CD4-positive, alpha-beta T cell treated with Interleukin-4 for 1 hour (primary cell): ENCODE data around the gene ECE2.

Experiments used
- DNase-seq, 2 donors: peaks; one replicate each; pipeline ENCODE4 v3.0.0-alpha.2; 2020 to 2022

The ECE2 gene

DNA sequence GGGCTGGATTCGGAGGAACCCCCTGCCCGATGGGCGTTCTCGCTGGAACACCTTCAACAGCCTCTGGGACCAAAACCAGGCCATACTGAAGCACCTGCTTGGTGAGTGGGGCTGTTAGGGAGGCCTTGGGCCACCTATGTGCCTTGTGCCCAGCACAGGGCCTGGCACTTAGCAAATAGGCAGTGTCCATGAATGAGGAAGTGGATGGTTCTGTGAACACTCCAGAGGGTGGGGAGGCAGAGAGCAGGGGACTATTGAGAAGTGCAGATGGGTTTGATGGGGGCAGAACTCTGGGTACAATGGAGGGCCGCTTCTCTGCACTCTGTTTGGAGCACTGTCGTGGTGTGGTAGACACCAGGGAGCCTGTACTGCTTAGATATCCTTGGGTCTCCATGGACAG is 1.5 kb downstream of the ECE2 start:
- DNase-seq = no peak

DNA sequence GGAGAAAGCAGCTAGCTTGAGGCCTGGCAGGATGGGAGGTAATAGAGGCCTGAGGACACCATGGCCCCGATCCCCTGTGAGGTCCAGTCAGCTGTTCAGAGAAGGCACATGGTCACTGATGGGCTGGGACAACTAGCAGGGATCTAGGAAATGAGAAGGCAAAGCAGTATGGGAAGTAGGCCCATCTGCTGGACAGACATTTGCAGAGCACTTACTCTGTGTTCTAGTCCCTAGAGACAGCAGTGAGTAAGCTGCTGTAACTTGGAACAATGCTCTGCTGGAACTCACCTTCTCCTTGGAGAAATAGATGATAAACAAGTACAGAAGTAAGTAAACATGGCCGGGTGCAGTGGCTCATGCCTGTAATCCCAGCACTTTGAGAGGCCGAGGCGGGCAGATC is 7.1 kb downstream of the ECE2 start:
- DNase-seq = no peak

DNA sequence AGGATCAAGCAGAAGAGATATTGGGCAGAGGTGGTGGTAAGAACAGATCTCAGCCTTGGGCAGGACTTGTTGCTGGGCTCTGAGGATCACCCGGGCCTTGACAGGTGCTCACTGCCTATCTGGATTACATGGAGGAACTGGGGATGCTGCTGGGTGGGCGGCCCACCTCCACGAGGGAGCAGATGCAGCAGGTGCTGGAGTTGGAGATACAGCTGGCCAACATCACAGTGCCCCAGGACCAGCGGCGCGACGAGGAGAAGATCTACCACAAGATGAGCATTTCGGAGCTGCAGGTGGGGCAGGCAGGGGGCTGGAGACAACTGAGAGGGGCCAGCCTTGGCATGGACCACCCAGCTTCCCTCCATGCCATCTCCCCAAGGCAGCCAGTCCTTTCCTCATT is 7.9 kb downstream of the ECE2 start:
- DNase-seq = no peak

DNA sequence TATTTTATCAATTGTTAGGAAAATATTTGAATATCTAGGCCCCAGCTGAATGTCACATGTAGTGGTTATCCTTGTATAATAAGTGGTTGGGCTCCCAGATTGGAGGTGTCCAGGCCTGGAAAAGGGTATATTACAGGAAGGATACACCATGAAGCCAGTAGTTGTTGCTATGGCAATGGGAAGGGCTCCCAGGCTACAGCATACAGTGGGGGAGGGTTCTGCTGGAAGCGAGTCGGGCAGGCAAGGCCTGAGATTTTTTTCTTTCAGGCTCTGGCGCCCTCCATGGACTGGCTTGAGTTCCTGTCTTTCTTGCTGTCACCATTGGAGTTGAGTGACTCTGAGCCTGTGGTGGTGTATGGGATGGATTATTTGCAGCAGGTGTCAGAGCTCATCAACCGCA is 8.9 kb downstream of the ECE2 start:
- DNase-seq = no peak

DNA sequence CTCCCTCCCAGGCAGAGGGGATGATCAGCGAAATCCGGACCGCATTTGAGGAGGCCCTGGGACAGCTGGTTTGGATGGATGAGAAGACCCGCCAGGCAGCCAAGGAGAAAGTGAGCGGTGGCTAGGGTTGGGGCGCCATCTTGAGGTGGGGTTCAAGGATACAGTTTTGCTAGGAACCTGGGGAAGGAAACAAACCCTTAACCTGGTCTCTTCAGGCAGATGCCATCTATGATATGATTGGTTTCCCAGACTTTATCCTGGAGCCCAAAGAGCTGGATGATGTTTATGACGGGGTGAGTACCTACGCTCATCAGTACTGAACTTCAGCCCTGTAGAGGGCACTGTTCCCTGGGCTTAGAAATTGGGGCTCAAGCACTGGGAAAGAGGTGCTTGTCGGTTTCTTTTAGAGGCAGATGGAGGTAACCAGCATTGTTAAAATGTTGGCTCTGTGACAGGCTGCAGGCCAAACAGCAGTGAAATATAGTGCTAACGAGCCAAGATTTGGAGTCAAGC is 13.7 kb downstream of the ECE2 start:
- DNase-seq = peak; percentile 49 to 59

DNA sequence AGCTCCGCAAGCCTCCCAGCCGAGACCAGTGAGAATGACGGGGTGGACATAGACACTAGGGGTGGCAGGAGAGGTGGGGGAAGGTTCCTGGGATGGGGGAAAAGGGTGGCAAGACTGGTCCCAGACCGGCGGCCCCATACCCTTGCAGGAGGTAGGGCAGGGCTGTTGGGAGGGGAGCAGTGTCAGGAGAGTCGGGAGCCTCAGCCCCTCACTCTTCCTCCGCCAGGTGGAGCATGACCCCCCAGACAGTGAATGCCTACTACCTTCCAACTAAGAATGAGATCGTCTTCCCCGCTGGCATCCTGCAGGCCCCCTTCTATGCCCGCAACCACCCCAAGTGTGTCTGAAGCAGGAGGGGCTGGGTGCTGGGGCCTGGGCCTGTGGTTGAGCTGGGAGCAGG is 14.5 kb downstream of the ECE2 start:
- no peak for DNase-seq

DNA sequence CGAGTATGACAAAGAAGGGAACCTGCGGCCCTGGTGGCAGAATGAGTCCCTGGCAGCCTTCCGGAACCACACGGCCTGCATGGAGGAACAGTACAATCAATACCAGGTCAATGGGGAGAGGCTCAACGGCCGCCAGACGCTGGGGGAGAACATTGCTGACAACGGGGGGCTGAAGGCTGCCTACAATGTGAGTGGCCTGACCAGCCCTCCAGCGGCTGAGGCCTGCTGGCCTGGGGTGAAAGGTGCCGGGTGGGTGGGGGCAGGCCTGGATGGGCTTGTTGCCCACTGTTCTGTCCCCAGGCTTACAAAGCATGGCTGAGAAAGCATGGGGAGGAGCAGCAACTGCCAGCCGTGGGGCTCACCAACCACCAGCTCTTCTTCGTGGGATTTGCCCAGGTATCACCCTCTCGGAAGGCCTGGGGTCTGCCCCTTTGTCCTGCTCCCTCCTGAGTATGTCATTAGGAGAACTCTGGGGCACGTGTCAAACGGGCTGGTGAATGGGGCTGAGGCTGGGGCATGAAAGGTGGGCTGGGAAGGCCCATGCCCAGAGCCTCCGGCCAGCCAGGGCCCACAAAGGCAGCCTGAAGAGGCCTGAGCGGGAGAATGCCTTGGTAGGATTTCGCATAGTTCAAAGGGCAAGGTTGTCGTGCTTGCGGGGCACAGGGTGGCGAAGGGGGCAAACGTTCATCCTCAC is 15.4 kb downstream of the ECE2 start:
- DNase-seq = no peak

DNA sequence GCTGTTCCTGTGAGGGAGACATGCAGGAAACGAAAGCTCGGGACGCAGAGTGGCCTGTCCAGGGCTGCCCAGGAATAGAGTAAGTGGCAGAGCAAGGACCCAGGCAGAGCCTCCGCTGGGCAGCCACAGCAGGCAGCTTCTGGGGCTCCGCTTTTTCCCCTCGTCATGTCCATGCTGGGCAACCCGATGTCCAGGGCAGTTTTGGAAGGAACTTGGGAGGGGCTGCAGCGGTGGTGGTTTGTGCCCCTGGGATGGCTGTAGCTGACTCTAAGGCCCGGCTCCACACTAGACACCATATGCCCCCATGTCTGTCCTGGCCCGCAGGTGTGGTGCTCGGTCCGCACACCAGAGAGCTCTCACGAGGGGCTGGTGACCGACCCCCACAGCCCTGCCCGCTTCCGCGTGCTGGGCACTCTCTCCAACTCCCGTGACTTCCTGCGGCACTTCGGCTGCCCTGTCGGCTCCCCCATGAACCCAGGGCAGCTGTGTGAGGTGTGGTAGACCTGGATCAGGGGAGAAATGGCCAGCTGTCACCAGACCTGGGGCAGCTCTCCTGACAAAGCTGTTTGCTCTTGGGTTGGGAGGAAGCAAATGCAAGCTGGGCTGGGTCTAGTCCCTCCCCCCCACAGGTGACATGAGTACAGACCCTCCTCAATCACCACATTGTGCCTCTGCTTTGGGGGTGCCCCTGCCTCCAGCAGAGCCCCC is 16.1 kb downstream of the ECE2 start:
- no peak for DNase-seq

DNA sequence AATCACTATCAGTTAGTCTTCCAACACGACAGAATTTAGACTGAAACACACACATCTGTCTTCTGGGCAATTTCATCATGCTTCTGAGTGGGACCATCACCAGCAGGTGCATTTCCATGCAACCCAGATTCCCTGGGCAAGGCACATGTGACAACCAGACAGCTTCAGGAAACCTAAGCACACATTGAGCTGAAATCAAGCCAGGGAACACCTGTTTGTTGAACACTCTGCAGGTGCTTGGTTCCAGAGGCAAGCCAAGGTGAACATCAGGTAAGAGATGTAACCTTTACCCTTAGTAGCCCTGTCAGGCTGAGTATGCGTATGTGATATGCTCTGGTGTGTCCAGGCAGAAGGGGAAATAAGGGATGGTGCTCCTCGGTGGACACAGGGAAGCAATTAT is 19.9 kb downstream of the ECE2 start:
- DNase-seq = no peak

DNA sequence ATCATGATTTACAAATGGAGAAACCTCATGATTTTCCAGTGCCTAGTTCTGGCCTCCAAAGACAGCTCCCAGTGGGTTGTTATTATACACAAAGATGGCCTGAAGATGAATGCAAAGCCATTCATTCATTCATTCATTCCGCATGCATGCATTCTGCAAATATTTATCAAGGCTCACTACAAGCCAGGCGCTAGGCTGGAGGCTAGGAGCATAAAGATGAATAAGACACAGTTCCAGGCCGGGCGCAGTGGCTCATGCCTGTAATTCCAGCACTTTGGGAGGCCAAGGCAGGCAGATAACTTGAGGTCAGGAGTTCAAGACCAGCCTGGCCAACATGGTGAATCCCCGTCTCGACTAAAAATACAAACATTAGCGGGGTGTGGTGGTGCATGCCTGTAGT is 20.8 kb downstream of the ECE2 start:
- no peak for DNase-seq

DNA sequence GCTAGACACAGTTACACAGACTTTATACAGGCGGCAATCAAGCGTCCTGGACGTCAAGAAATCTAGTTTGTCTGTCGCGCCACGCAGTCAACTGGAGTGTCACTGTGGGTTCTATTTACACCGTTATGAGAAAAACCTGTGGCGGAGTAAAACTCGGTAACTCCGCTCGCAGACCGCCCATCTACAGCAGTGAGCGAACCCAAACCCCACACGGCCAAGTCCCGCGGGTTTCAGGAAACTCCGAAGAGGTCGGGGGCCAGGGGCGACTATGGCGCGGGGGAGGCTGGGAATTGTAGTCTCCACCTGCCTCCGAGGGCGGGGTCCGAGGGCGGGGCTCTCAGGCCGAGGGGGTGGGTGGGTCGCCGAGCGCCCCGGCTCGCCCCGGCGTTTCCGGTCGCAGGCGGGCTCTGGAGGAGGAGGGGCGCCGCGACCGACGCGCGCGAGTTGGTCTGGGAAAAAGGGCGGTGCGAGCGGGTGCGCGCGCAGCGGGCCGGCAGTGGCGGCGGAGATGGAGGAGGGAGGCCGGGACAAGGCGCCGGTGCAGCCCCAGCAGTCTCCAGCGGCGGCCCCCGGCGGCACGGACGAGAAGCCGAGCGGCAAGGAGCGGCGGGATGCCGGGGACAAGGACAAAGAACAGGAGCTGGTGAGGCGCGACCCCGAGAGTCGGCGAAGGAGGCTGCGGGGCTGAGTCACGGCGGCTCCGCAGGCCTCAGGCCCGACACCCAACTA is 23.1 kb downstream of the ECE2 start, which contains the start of gene PSMD2:
TSS of gene PSMD2 (plus strand) at position 483 of the 729 bp plus-strand sequence. CDS start at position 509, 26 bp downstream.
- DNase-seq = peak; percentile 97 to 99

DNA sequence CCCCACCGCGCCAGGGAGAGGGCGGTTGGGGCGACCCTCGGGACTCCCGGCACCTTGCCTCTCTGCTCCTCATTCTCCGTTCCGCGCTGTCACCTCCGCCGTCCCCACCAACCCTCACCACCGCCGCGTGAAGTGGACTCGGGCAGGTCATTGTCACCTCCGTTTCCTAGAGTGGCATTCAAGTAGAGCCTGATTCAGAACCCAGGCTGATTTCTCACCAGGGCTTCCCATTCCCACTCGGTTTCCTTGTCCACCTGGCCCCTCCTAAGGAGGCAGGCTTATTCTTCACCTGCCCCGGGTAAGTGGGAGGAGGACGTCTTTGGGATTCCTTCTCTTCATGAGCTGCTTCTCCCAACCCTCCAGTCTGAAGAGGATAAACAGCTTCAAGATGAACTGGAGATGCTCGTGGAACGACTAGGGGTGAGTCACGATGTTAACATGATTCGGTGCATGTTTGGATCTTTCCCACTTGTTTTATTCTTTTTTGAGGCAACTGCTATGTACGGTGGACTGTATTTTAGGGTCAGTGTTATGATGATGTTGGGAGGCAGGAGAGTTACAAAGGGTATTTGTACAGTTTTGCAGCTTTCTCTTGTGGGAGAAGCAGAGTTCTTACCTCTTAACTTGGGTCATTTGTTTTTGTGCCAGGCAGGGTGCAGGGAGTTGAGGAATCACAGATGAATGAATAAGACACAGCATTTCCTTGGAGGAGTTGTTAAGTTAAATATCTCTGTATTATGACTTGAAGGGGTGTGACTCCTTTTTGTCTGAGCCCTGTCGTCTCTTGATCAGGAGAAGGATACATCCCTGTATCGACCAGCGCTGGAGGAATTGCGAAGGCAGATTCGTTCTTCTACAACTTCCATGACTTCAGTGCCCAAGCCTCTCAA is 23.9 kb downstream of the ECE2 start:
- no peak for DNase-seq

DNA sequence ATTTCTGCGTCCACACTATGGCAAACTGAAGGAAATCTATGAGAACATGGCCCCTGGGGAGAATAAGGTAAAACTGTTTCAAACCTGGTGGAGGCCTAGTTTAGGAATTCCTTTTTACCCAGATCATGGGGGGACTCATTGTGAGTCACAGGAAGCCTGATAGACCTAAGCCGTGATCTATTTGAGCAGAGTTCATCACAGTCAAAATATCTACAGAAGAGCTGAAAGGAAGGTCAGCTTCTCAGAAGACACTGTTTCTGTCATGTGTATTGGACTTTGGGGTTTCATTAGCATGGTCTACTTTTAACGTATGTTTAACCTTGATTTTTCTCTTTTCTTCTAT is 24.5 kb downstream of the ECE2 start:
- no peak for DNase-seq

DNA sequence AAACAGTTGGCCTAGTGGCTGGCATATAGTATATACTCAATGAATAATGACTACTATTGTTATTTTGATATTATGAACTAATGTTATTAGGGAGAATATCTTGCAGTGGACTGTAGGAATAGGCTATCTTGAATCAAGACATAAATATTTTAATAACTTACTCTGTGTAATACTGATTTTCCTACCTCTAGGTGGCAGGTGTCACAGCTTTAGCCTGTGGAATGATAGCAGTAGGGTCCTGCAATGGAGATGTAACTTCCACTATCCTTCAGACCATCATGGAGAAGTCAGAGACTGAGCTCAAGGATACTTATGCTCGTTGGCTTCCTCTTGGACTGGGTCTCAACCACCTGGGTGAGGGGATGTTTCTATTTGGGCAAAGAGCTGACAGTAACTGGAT is 29.8 kb downstream of the ECE2 start:
- no peak for DNase-seq

DNA sequence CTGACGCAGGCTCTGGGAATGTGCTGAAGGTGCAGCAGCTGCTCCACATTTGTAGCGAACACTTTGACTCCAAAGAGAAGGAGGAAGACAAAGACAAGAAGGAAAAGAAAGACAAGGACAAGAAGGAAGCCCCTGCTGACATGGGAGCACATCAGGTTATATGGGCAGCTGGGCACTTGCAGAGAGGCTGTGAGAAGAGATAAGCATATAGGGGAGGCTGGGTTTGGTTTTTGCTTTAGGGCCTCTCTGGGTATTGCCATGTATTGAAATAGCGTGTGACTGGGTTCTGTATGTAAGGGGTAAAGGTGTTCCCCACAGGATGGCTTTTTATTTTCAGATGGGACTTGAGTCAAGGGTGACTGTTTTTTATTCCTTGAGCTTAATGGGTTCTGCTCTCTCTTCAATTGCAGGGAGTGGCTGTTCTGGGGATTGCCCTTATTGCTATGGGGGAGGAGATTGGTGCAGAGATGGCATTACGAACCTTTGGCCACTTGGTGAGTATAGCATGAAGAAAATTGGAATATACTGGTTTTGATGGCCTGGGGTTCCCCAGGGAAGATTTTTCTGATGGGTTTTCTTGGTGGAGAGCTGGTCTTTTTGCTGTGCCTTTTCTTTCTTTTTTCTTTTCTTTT is 30.6 kb downstream of the ECE2 start:
- DNase-seq = no peak

DNA sequence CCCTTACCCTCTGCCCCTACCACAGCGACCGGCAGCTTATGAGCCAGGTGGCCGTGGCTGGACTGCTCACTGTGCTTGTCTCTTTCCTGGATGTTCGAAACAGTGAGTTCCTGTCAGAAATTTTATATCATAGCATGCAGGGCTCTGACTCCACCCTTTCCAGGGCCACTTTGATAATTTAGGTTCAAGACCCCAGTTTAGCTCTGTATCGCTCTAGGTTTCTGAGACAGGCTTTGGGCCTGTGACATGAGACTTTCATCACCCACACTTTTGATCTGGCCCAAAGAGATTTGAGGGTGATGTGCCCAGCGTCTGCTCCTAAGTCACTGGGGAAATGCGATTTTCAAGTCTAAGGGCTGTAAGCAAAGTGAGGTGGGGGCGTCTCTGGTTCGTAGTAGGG is 32.1 kb downstream of the ECE2 start:
- DNase-seq = no peak

DNA sequence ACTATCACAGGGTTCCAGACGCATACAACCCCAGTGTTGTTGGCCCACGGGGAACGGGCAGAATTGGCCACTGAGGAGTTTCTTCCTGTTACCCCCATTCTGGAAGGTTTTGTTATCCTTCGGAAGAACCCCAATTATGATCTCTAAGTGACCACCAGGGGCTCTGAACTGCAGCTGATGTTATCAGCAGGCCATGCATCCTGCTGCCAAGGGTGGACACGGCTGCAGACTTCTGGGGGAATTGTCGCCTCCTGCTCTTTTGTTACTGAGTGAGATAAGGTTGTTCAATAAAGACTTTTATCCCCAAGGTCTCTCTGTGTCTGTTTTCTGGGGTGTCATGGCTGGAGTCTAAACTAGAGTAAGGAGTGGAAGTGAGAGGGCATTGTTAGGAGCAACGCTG is 32.9 kb downstream of the ECE2 start:
- DNase-seq = no peak

DNA sequence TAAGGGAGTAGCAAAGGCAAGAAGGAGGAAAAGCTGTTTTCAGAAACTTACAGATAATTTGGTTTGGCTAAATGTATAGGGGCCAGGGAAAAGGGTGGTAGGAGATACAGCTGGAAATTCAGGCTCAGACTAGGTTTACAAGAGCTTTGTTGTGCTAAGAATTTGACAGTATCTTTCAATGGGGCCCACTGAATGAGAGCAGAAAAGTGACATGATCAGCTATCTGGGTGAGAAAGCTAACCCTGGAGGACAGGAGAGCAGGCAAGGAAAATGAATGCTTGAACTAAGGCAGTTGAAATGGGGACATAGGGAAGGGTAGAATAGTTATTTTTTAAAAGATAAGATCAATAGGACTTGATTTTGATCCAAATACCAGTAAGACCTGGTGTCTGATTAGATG is 35.8 kb downstream of the ECE2 start:
- DNase-seq = no peak

DNA sequence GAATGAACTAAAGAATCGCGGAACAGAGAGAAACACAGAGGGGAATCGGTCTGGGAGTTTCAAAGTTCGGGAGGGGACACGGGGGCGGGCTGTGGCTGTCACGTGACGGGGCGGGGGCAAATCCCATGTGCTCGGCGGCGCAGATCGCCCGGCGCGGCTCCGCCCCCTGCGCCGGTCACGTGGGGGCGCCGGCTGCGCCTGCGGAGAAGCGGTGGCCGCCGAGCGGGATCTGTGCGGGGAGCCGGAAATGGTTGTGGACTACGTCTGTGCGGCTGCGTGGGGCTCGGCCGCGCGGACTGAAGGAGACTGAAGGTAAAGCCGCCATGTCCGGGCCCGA is 38.5 kb downstream of the ECE2 start, which contains the start of gene EIF4G1:
TSS of gene EIF4G1 (plus strand) at position 244 of the 337 bp plus-strand sequence. CDS start 1,191 bp downstream, outside the sequence.
- DNase-seq = peak; percentile 94

DNA sequence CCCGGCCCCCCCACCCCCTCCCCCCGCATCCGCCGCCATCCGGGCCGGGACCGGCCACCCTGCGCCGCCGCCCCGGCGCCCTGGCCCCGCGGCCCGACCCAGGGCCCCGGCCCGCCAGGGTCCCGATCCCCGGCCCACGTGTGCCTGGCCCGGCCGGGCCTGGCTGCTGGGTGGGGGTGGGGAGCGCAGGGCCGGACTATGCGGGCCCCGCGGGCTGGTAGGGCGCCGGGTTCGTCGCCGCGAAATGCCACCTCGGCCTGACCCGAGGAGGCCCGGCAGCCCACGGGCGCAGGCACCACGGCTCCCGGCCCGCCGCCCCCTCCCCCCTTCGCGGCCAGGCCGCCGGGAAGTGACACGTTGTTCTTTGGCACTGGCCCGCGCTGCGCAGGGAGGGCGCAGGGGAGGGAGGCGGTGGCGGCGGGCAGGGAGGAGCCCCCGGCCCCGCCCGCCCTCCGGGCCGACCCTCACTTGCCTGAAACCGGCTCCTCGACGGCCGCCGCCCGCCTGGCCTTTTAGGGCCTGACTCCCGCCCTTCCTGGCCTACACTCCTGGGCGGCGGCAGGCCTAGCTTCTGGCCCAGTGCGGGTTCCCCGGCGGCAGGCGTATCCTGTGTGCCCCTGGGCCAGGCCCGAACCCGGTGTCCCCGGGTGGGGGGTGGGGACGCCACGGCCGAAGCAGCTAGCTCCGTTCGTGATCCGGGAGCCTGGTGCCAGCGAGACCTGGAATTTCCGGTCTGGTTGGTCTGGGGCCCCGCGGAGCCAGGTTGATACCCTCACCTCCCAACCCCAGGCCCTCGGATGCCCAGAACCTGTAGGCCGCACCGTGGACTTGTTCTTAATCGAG is 39.1 kb downstream of the ECE2 start:
- peak; percentile 73 to 79 for DNase-seq

DNA sequence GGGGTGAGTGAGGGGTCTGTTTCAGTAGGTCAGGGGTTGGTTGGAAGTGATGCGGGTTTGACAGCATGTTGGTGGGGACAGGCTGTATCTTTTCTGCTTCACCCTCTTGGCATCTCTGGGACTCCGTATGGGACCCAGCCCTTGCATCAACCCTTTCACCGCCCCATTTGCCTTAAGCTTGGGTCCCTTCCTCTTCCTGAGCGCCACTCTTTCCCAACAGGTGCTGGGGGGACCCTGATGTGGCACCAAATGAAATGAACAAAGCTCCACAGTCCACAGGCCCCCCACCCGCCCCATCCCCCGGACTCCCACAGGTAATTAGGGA is 39.7 kb downstream of the ECE2 start:
- DNase-seq = no peak
